Measurements from ENCODE around the gene BACE2.

GRCh38 chr21:41315726-41316125 is 147.8 kb downstream of the BACE2 start:
- TF ChIP-seq POLR2AphosphoS5 (IDR thresholded peaks at IDR 0.05): no peak
- TF ChIP-seq EZH2 (IDR thresholded peaks at IDR 0.05; ENCODE audit: borderline replicate concordance, insufficient read depth, low read length, poor library complexity, severe bottlenecking): no peak
- no peak for TF ChIP-seq CTCF (IDR thresholded peaks at IDR 0.05; ENCODE audit: poor library complexity, severe bottlenecking)
- no peak for TF ChIP-seq TAF1 (IDR thresholded peaks at IDR 0.05; ENCODE audit: low read depth)
- TF ChIP-seq REST (IDR thresholded peaks at IDR 0.05; ENCODE audit: borderline replicate concordance): no peak
- TF ChIP-seq RAD21 (conservative IDR thresholded peaks at IDR 0.05): no peak
- TF ChIP-seq MXI1 (conservative IDR thresholded peaks at IDR 0.05; ENCODE audit: poor library complexity, severe bottlenecking): no peak
- TF ChIP-seq SMC3 (conservative IDR thresholded peaks at IDR 0.05; ENCODE audit: poor library complexity): no peak
